Measurements from ENCODE around the gene GAB1. TPM values are rescaled to one million over a fixed set of nuclear protein-coding genes. Genes with fewer than 3 reads are reported as not detected.

GAB1 gene
- total RNA-seq, 6 experiments from 2014 or later = 6.6 to 8.9 (median 6.9) TPM

DNA sequence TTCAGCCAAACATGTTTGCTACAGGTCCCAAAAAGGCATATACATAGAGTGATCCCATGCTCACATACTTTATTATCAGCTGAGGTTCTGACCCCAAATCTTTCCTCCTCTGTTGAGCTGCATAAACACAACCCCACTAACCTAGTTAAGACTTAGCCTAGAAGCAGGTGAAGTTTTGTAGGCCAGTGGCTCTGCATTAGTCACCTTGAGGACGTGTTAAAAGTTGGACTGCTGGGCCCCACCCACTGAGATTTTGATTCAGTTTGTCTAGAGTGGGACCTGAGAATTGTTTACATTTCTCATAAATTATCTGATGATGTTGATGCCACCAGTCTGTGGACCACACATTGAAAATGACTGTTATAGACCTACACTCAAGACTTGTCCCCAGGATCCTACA is 43.8 kb upstream of the GAB1 start:
- TF ChIP-seq, protein P1, sequence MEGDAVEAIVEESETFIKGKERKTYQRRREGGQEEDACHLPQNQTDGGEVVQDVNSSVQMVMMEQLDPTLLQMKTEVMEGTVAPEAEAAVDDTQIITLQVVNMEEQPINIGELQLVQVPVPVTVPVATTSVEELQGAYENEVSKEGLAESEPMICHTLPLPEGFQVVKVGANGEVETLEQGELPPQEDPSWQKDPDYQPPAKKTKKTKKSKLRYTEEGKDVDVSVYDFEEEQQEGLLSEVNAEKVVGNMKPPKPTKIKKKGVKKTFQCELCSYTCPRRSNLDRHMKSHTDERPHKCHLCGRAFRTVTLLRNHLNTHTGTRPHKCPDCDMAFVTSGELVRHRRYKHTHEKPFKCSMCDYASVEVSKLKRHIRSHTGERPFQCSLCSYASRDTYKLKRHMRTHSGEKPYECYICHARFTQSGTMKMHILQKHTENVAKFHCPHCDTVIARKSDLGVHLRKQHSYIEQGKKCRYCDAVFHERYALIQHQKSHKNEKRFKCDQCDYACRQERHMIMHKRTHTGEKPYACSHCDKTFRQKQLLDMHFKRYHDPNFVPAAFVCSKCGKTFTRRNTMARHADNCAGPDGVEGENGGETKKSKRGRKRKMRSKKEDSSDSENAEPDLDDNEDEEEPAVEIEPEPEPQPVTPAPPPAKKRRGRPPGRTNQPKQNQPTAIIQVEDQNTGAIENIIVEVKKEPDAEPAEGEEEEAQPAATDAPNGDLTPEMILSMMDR (IDR thresholded peaks at IDR 0.05) = no peak
- H3K4me3 Mint-ChIP-seq = no peak overlapping the region
- peaks cover 8% of the 10 kb centered on the region for H3K4me1 Mint-ChIP-seq (ENCODE audit: low read depth)
- no peak overlapping the region for H3K27ac Mint-ChIP-seq
- H3K9me3 Mint-ChIP-seq = no peaks in the 10 kb centered on the region
- no peaks in the 10 kb centered on the region for H3K36me3 Mint-ChIP-seq (ENCODE audit: low read depth)
- H3K27me3 Mint-ChIP-seq (ENCODE audit: insufficient read depth) = peaks cover 2% of the 10 kb centered on the region
- no peak for DNase-seq

DNA sequence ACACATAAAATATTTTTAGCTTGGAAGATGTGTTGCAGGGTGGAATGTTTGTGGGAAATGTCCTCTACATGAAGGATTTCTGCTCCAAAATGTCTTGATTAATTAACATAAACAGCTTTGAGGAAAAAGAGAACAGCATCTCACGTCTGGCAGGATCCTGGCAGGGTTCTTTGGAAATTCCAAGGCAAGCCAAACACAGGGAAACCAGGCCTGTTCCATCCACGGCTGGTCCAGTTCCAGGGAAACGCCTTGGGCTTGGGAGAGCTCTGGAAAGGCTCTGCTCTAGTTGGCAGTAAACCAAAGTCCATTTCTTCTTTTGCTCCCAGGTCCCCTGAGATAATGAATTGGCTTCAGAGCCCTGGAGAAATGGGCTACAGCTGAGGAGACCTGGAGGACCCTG is 42.4 kb upstream of the GAB1 start:
- H3K27ac Mint-ChIP-seq = no peak overlapping the region
- TF ChIP-seq, protein P1 (IDR thresholded peaks at IDR 0.05) = no peak
- no peaks in the 10 kb centered on the region for H3K36me3 Mint-ChIP-seq (ENCODE audit: low read depth)
- peaks cover 2% of the 10 kb centered on the region for H3K27me3 Mint-ChIP-seq (ENCODE audit: insufficient read depth)
- H3K4me3 Mint-ChIP-seq = no peak overlapping the region
- peaks cover 8% of the 10 kb centered on the region; the same call in 1 of the 2 replicates for H3K4me1 Mint-ChIP-seq (ENCODE audit: low read depth)
- no peaks in the 10 kb centered on the region for H3K9me3 Mint-ChIP-seq
- no peak for DNase-seq

DNA sequence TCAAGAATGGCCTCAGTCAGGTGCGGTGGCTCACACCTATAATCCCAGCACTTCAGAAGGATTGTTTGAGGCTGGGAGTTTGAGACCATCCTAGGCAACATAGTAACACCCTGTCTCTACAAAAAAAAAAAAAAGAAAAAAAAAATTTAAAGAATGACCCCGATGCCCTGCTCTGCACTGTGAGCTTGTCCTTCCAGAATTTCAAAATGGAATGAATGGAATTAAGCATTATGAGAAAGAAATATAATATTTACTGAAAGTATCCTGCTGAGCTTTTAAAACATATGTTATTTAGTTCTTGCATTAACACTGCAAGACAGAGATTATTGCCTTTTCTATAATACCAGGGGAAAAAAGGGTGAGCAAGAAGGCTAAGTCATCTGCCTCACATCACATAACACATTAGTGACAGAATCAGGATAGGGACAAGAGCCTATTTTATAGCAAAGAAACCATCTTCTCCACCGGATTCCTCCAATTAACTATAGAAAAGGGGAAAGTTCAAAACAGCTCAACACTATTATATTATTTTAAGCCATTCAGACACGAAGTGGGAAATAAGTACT is 41.9 kb upstream of the GAB1 start:
- TF ChIP-seq, protein P1 (IDR thresholded peaks at IDR 0.05) = no peak
- Mint-ChIP-seq H3K4me1 (ENCODE audit: low read depth) (peaks cover 8% of the 10 kb centered on the region; the same call in 1 of the 2 replicates), H3K36me3 (ENCODE audit: low read depth) (no peaks in the 10 kb centered on the region), H3K9me3 (no peaks in the 10 kb centered on the region), H3K4me3 (no peak overlapping the region), H3K27ac (no peak overlapping the region), H3K27me3 (ENCODE audit: insufficient read depth) (peaks cover 5% of the 10 kb centered on the region)
- DNase-seq = no peak

DNA sequence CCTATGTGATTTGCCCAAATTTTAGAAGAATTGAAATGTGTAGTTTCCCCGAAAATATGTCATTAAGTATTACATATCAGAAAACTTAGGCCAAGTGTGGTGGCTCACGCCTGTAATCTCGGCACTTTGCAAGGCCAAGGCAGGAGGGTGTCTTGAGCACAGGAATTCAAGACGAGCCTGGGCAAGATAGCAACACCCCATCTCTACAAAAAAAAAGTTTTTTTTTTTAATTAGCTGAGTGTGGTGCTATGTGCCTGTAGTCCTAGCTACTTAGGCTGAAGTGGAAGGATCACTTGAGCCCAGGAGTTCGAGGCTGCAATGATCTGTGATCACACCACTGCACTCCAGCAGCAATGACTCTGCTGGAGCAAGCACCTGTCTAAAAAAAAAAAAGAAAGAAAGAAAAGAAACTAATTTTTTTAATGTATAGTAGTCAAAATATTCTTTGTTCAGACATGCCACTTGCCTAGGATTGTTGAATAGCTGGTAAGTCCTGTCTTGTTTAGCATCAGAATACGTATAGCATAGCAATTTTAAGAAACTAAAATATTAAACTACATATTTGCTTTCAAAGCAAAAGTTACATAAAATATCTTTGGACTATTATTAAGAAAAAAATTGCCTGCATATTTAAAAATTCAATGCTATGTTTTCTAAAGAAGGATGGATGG is 40.1 kb upstream of the GAB1 start:
- H3K4me1 Mint-ChIP-seq (ENCODE audit: low read depth) = peaks cover 8% of the 10 kb centered on the region; the same call in 1 of the 2 replicates
- H3K36me3 Mint-ChIP-seq (ENCODE audit: low read depth) = no peaks in the 10 kb centered on the region
- no peak for DNase-seq
- peaks cover 5% of the 10 kb centered on the region for H3K27me3 Mint-ChIP-seq (ENCODE audit: insufficient read depth)
- TF ChIP-seq, protein P1 (IDR thresholded peaks at IDR 0.05) = no peak
- H3K27ac Mint-ChIP-seq = no peak overlapping the region
- H3K4me3 Mint-ChIP-seq = no peak overlapping the region
- no peaks in the 10 kb centered on the region for H3K9me3 Mint-ChIP-seq

DNA sequence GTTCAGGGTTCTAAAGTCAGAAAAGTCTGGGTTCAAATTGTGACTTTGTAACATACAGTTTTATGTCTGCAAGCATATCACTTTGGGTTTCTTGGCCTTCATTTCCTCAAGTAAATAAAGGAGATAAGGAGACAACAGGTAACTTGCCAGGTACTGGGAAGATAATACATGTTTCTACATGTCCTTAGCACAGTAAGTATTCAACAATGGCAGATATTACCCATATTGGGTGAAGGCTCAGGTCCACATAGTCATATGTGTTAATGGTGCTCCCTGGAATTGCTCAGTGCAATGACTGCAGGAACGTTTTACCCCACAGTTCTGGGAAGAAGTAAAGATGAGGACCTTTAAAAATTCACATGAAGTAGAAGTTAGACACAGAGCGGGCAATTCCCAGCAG is 35.8 kb upstream of the GAB1 start:
- DNase-seq = no peak
- Mint-ChIP-seq H3K36me3 (ENCODE audit: low read depth) (no peaks in the 10 kb centered on the region), H3K4me1 (ENCODE audit: low read depth) (no peaks in the 10 kb centered on the region), H3K27me3 (ENCODE audit: insufficient read depth) (peaks cover 5% of the 10 kb centered on the region), H3K4me3 (no peak overlapping the region), H3K27ac (no peak overlapping the region), H3K9me3 (no peaks in the 10 kb centered on the region)
- TF ChIP-seq, protein P1 (IDR thresholded peaks at IDR 0.05) = no peak

Data from HFFc6 (cell line).